ENCODE measurements around the gene JPH3.
A peak's percentile ranks its signal among the peaks of the same experiment; 100 is the strongest.

JPH3 gene

DNA sequence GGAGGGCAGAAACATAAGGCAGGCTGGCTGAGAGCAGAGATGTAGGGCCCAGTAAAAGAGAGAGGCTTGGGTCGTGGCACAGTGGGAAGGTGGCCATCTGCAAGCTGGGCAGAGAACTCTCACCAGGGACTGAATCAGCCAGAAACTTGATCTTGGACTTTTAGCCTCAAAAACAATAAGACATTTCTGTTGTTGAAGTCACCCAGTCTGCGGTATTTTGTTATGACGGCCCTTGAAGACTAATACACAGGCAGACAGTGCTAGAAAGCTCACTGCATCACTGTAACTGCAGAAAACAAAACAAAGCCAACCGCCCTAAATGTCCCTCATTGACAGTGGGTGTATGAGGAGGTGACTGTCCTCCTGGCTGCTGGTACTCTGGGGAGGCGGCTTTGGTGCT lies 3.9 kb upstream of the JPH3 start:
- DNase-seq (ENCODE audit: low read depth in 2 of 3, low spot score in 1 of 3), result no peak

DNA sequence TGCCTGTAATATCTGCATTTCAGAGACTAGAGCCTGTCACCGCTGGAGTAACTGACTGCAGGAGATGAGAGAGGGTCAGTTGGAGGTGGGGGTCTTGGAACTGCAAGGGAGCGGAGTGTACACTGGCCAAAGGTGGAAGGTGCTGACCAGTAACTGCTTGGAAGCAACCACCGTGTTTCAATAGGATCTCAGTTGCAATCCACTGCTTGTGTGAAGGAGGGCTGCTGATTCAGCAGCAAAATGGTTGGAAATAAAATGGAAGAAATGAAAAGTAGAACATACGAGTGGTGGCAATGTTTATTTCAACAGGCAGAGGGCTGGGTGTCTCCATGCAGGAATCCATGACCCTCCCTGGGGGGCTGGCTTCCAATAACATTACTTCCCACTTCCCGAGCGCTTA lies 2.1 kb upstream of the JPH3 start:
- no peak for DNase-seq (ENCODE audit: low read depth in 2 of 3, low spot score in 1 of 3)

DNA sequence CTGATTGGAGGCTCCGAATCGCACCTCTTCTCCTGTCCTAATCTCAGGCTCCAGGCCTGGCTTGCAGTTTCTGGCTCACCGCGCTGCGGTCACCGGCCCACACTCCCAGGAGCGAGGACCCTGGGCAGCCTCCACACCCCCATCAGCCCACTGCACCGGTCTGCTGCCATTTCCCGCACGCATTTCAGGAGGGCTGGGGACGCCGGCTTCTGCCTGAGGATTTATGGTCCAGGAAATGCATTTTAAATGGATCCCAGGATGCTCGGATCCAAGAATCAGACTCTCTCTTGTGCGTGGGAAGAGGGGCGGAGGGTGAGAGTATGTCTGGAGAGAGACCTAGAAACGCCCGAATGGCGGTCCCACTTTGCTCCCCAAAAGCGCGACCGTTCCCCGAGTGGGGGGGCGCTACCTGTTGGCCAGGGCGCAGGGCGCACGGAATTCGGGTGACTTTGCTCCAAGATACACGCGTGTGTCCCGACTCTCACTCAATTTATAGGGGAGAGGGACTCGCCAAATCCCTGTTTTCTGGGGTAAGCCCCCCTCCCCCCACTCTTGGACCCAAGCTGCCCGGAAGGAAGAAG lies 817 bp upstream of the JPH3 start:
- no peak for DNase-seq (ENCODE audit: low read depth in 2 of 3, low spot score in 1 of 3)

DNA sequence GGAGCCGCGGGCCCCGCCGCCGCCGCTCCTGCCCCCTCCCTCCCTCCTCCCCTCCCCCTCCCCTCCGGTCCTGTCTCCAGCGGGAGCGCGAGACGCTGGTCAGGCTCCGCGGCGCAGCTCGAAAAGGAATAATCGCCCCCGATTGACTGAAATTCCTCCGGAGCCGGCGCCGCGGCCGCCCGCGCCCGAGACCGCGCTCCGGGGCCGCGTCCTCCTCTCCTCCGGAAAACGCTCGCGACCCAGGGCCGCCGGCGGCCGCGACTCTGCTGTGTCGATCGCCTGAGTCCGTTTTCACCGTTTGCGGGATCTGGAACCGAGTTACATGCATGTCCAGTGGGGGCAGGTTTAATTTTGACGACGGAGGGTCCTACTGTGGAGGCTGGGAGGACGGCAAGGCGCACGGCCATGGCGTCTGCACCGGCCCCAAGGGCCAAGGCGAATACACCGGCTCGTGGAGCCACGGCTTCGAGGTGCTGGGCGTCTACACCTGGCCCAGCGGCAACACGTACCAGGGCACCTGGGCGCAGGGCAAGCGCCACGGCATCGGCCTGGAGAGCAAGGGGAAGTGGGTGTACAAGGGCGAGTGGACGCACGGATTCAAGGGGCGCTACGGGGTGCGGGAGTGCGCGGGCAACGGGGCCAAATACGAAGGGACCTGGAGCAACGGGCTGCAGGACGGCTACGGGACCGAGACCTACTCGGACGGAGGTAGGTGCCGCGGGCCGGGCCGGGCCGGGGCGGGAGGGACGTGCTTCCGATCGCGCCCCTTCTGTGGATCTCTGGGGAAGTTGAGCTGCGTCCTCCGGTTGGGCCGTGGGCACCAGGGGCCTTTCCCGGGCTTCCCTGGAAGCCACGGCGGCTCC lies 744 bp downstream of the JPH3 start:
- no peak for DNase-seq (ENCODE audit: low read depth in 2 of 3, low spot score in 1 of 3)

DNA sequence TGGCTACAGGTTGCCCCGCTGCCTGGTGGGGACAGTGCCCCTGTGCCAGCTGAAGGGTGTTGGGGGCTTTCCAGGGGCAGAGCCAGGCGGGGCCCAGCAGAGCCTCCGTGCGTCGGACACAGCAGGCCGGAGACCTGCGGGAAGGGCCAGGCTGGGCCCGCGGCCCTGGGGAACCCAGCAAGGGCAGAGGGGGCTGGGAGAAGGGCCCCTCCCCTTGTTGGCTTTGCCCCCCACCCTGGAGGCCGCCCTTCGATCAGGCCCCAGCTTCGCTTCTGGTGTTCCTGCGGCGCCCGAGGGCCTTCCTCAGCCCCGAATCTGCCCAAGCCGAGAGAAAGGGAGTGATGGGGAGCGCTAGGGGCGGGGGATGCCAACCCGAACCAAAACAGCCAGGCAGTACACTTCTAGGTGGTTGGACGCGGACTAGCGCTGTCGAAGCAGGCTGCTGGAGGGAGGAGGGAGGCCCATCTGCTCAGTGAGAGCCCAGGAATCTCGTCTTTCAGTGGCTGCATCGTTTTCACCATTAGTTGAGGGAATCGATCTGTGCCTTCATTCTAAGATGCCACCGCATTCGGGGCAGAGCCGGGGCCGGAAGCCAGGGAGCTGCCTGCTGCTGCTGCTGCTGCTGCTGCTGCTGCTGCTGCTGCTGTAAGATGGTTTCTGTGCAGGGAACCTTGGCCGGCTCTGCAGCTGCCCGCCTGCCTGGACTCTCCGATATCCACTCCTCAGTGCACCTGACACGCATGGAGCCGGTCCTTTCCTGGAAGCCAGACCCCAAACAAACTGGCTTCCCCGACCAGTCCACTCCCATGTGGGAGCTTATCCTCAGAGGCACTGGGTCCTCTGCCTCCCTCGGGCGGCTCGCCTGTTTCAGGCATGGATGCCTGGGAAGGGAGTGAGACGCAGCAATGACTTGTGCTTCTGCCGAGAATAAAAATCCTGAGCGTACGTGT lies 1.7 kb downstream of the JPH3 start:
- DNase-seq (ENCODE audit: low read depth in 2 of 3, low spot score in 1 of 3), result no peak

DNA sequence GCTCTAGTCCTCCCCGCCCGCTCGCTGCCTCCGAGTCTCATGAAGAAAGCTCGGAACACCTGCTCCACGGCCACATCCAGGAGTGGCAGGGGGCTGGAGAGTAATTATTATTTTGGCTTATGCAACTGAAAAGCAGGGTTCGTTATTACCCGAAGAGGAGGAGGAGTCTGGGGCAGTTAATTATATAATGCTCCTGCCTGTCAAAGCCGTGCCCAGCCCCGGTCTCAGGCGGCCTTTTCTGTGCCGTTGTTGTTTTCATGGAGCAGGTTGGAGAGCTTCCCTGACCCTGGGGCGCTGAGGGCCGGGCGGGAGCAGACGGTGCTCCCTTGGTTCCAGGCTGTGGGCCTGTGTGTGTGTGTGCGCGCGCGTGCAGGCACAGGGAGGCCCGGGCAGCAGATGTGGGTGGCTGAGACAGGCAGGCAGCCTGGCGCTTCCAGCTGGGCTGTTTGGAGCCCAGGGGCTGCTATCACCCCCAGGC lies 2.4 kb downstream of the JPH3 start:
- DNase-seq (ENCODE audit: low read depth in 2 of 3, low spot score in 1 of 3), result no peak

DNA sequence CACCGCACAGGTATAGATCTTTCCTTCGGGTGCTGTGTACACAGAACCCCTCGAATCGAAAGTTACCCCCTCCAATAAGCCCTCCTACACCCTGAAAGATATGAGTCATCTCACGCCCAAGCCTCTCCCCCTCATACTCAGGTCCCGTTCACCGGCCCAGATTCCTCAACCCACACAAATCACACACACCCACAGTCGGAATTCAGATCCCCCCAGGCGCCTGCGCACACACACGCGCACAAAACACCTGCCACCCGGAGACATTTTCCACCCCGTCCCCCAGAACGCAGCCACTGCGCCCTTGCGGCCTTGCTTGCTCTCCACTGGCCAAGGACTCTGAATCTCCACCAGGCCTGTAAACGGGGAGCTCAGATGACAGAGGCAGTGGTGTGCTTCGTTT lies 4.9 kb downstream of the JPH3 start:
- no peak for DNase-seq (ENCODE audit: low read depth in 2 of 3, low spot score in 1 of 3)

DNA sequence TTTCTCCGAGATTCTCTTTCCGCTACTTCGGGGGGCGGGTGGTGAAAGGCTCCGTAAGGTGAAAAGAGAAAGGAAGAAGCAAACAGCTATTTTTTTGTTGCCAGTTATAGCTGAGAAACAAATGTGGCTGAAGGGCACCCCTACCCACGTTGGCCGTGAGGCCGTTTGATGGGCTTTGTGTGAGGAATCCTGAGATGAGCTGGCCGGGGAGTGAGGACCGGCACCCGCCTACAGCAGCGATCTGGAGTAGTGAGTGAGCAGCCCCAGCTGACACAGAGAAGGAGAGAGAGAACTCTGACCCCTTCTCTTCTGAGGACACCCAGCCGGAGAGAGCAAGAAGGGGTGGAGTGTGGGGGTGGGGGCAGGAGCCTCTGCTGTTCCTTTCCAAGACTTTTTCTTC lies 5.6 kb downstream of the JPH3 start:
- no peak for DNase-seq (ENCODE audit: low read depth in 2 of 3, low spot score in 1 of 3)

DNA sequence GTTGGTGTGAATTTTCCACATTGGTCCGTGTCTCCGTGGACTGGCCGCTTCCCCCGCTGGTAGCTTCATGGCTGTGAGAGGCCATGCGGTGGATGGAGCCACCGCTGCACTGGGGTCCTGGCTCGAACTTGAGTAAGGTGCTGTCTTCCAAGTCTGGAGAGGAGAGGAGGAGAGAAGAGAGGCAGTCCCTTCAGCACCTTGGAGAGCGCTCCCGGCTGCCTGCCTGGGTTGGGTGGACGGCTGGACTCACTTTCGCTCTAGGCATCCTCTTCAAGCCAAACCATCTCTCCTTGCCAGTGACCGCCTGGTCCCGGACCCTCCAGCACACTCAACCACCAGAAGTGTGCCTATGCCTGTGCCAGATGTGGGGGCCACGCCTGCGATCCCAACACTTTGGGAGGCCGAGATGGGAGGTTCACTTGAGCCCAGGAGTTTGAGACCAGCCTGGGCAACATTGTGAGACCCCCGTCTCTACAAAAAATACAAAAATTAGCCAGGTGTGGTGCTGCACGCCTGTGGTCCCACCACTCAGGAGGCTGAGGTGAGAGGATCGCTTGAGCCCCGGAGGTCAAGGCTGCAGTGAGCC lies 6.2 kb downstream of the JPH3 start:
- DNase-seq (ENCODE audit: low read depth in 2 of 3, low spot score in 1 of 3), result peak; percentile 14 to 19 (median 17)

DNA sequence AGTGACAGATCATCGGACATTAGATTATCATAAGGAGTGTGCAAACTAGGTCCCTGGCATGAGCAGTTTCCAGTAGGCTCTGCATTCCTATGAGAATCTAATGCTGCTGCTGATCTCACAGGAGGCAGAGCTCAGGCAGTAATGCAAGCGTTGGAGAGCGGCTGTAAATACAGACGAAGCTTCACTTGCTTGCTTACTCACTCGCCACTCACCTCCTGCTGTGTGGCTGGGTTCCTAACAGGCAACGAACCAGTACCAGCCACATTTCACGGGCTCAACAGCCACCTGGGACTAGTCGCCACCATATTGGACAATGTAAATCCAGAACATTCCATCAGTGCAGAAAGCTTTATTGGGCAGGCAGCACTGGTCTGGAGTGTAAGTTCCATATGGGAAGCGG lies 7.7 kb downstream of the JPH3 start:
- DNase-seq (ENCODE audit: low read depth in 2 of 3, low spot score in 1 of 3), result no peak

DNA sequence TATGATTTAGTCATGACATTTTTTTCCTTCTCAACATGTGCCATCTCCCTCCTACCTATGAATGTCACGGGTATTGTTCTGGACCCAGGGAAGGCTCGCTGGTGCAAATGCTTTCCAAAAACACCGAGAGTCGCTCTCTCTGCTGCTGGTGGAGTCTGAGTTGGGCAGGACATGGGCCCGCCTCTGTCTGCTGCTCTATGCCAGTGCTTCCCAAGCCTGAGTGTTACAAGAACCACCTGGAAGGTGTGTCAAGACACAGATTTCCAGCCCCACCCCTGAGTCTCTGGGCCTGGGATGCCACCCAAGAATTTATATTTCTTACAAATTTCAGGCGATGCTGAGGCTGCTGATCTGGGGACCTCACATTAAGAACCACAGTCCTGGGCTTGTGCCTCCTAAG lies 9.1 kb downstream of the JPH3 start:
- no peak for DNase-seq (ENCODE audit: low read depth in 2 of 3, low spot score in 1 of 3)

DNA sequence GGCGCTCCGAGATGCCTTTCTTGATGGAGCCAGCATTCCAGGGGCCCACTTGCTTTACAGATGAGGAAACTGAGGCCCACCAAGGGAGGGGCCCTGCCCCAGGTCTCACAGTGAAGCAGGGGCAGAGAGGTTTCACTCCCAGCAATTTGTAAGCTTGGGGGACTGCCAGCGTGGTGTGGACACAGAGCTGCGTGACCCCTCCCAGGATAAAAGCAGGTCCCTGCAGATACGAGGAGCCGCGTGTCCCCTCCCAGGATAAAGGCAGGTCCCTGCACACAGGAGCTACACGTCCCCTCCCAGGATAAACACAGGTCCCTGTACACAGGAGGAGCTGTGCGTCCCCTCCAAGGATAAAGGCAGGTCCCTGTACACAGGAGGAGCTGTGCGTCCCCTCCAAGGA lies 11.7 kb downstream of the JPH3 start:
- DNase-seq (ENCODE audit: low read depth in 2 of 3, low spot score in 1 of 3), result no peak

DNA sequence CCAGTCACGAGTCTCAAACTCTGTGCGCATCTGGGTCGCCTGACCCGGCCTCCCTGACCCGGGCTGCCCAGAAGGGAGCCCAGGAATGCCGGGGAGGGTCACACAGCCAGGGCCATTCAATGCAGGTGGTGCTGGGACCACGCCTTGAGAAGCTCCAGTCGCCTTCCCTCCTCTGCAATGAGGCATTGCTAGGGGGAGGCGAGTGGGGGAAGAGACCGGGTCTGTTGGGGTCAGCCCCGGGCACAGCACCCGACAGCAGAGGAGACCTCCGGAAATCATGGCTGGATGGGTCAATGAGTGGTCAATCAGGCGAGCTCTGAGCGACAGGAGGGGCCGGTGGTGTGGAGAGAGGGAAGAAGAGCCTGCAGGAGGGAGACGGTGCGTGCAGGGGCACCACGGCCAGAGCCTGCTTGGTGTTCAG lies 13.3 kb downstream of the JPH3 start:
- DNase-seq (ENCODE audit: low read depth in 2 of 3, low spot score in 1 of 3), result no peak

DNA sequence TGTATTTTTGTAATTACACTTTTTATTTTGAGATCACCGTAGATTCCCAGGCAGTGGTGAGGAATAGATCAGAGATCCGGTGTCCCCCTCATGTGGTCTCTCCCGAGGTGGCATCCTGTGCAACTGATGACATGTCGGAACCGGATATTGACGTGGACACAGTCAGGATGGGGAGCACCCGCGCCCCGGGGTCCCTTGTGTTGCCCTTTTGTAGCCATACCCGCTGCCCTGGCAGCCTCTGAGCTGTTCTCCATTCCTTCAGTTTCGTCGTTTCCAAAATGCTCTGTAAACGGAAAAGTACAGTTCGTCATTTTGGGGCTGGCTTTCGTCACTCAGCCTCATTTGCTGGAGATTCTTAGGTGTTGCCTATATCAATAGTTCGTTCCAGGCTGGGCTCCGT lies 14.2 kb downstream of the JPH3 start:
- DNase-seq (ENCODE audit: low read depth in 2 of 3, low spot score in 1 of 3), result no peak

DNA sequence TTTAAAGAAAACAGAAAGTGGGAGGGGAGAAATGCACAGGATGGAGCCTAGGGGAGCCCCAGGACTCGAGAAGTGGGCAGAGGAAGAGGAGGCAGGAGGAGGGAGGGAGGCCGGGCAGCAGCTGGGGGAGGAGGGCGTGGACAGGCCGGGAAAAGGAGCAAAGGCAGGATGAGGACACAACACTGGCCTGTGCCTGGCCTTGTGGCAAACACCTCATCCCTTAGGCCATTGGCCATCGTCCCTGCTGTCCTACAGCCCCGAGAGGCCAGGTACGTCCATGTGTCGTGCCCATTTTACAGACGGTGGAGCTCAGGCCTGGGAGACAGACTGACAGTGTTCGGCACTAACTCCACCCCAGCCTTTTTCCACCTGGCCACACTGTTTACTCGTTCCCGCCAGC lies 15.9 kb downstream of the JPH3 start:
- no peak for DNase-seq (ENCODE audit: low read depth in 2 of 3, low spot score in 1 of 3)

DNA sequence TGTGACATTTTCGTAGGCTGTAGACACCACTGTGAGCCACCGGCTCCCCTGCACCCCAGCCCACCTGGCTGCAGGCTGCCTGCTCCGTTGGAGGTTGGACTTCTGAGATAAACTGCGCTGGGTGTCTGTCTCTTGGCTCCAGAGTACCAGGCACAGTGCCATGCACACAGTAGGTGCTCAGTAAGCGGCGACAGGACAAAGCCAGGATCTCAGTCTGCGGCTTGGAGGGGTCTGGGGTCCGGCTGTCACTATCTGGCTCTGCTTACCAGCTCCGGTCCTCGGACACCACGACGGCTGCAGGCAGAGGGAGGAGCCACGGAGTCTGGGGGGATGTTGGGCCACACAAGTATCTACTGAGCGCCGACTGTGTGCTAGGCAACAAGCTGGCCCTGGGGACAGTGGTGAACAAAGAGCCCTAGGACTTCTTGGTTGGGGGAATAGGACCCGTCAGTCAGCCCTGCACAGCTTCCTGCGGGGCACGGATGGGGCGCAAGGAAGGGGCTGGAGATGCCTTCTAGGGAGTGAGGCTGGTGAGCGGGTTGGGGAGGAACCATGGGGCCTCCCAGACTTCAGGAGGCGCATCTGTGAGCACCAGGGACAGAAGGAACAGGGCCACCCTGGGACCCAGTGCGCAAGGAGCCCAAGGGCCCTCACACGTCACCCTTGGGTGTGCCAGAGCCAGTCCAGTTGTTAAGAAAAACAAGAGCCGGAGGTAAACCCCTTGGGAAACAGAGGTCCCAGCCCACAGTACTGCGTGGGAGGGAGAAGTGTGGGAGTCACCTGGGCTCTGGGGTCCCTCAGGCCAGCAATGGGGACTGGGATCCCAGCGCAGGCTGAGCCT lies 17.3 kb downstream of the JPH3 start:
- DNase-seq (ENCODE audit: low read depth in 2 of 3, low spot score in 1 of 3), result no peak

DNA sequence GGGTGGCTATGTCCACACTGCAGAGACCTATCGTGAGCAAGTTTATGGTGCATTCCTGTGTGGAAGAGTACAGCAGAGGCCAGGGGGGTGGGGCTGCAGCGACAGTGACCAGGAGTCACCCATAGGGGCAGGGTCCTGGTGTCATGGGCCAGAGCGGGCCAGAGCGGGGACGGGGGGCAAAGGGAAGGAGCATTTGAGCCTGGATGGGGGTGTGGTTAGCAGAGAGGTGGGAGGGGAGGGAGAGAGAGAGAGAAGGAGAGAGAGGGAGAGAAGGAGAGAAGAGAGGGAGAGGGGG lies 17.8 kb downstream of the JPH3 start:
- no peak for DNase-seq (ENCODE audit: low read depth in 2 of 3, low spot score in 1 of 3)

DNA sequence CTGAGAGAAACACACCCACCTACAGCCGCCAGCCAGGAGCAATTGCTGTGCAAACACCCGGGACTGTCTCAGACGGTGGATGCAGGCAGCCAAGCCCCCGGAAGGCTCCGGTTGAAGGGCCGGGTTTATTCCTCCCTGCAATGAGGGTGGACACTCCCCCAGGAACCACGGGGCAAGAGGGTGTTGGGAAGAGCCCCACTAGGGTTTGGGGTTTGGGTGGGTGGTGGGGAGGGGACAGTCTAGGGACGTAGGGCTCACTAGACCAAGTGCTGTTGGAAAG lies 19.2 kb downstream of the JPH3 start:
- DNase-seq (ENCODE audit: low read depth in 2 of 3, low spot score in 1 of 3), result no peak

DNA sequence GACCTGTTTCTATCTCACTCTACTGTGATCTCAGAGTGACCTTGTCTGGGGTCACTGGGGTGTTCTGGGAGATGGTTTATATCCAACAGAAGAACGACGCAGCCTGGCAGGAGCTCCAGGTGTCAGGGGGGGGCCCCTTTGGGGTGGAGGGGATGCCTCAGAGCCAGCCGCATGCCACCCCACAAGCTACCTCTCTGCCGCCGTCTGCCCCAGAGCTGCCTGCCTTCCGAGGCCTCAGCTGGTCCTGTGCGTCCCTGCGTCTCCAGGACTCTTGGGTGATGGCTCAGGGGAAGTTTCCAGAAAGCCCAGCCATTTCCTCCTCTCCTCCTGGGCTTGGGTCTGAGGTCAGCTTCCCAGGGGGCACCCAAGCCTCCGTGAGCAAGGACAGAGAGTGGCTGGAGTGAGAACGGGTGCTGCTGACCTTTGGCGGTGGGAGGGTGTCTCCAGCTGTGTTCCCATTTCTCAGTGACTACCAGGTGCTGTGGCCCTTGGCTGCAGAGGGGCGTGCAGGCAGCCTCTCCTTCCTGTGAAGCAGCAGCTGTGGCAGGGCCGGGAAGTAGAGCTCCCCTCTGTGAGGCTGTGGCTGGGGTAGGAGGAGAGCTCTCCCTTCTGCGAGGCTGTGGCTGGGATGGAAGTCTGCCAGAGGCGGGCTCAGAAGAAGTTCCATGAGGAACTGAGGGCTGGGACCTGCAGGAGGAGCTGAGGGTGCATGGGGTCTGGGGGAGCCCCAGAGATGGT lies 19.8 kb downstream of the JPH3 start:
- no peak for DNase-seq (ENCODE audit: low read depth in 2 of 3, low spot score in 1 of 3)

DNA sequence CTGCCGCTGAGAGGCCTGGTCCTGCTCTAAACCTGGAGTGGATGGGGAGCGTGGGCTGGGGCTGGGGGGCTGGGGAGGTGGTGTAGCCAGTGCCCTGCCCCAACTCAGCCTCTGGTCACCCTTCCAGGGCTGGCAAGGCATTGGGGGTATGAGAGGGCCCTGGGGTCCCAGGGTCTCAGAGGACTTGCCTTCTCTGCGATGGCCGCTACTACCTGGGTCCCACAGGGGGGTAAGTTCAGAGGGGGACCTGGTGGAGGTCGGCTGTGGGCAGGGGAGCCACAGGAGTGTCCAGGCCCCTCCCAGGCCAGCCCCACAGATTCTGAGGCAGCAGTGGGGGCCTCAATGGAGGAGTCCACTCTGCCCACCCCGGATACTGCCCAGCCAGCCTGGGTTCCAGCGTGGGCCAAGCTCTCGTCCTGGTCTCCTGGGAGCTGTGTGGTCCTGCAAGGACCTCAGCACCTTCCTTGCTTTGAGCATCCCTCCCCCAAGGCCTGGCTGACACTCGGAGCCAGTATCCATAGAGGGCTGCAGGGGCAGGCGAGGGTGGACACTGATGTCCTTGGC lies 20.5 kb downstream of the JPH3 start:
- DNase-seq (ENCODE audit: low read depth in 2 of 3, low spot score in 1 of 3), result no peak

All from stimulated activated CD4-positive, alpha-beta T cell treated with anti-CD3 and anti-CD28 coated beads, Interleukin-12 subunit alpha, Interleukin-12 subunit beta, amount 100 ng/mL, for 48 hours (primary cell).